Measurements from ENCODE around the gene DRC1. TPM values are rescaled to one million over a fixed set of nuclear protein-coding genes. Genes with fewer than 3 reads are reported as not detected.

Gene DRC1
- total and polyA plus RNA-seq, 9 donors = 0.09 to 0.58 (median 0.23) TPM

DNA sequence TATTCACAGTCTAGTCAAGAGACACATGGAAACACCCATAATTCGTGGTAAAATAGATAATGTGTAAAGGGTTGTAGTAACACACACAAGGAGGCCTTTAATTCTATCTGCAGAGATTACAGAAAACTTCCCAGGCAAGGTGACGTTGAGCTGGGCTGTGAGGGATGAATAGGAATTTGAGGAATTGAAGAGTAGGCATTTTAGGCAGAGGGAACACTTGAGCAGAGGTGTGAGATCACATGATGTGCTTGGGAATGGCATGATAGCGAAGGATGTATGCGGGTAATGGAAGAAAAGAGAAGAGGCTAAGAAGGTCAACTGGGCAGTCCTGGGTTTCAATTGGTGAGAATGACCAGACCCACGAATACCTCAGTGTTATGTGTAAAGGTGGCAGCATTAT is 20.2 kb downstream of the DRC1 start:
- WGBS (ENCODE audit: insufficient coverage) = 83% methylated on average over 3 of the region's 5 CpGs
- Histone ChIP-seq H3K9me3 (replicated peaks; ENCODE audit: control insufficient read depth, low read depth, low read length) (no peaks in the 10 kb centered on the region), H3K27me3 (ENCODE audit: control insufficient read depth, insufficient read depth, low read length) (no peaks in the 10 kb centered on the region), H3K4me1 (ENCODE audit: control insufficient read depth, insufficient read depth, low read length) (peaks cover 4% of the 10 kb centered on the region), H3K4me3 (ENCODE audit: low read length) (no peak overlapping the region), H3K27ac (ENCODE audit: low read length) (no peak overlapping the region), H3K36me3 (ENCODE audit: control insufficient read depth, insufficient read depth, low read length) (no peaks in the 10 kb centered on the region)
- DNase-seq = no peak

GRCh38 chr2:26422947-26423629 is 21.4 kb downstream of the DRC1 start:
- WGBS (ENCODE audit: insufficient coverage) = 0% methylated on average over 2 of the region's 9 CpGs
- peak; percentile 23 for DNase-seq

DNA sequence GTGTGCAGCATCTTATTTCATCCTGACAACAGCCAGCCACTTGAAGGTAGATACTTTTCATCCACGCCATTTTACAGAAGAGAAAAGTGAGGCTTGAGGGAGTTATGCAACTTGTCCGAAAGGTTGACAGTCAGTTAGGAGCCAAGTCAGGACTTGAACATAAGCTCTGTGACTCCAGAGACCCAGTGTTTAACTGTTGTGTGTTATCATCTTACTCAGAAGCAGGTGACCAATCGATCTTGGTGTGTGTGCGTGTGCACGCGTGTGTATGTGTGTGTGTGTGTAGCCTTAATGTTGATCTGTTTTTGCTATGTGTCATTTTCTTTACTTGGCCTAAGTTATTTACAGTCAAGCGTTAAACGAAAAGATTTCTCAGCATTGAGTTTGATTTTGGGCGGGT is 22.0 kb downstream of the DRC1 start:
- no peak overlapping the region for H3K4me3 ChIP-seq (ENCODE audit: low read length)
- DNase-seq = no peak
- no peaks in the 10 kb centered on the region for H3K27me3 ChIP-seq (ENCODE audit: control insufficient read depth, insufficient read depth, low read length)
- WGBS (ENCODE audit: insufficient coverage) = 91% methylated on average over 8 of the region's 9 CpGs
- no peaks in the 10 kb centered on the region for H3K36me3 ChIP-seq (ENCODE audit: control insufficient read depth, insufficient read depth, low read length)
- no peak overlapping the region for H3K27ac ChIP-seq (ENCODE audit: low read length)
- peaks cover 4% of the 10 kb centered on the region for H3K4me1 ChIP-seq (ENCODE audit: control insufficient read depth, insufficient read depth, low read length)
- H3K9me3 ChIP-seq (replicated peaks; ENCODE audit: control insufficient read depth, low read depth, low read length) = no peaks in the 10 kb centered on the region

More at GRCh38 chr2:26422947-26423629, 21.4 kb downstream of the DRC1 start:
- H3K4me3 ChIP-seq (ENCODE audit: low read length) = no peak overlapping the region
- peaks cover 4% of the 10 kb centered on the region for H3K4me1 ChIP-seq (ENCODE audit: control insufficient read depth, insufficient read depth, low read length)
- H3K9me3 ChIP-seq (replicated peaks; ENCODE audit: control insufficient read depth, low read depth, low read length) = no peaks in the 10 kb centered on the region
- no peaks in the 10 kb centered on the region for H3K36me3 ChIP-seq (ENCODE audit: control insufficient read depth, insufficient read depth, low read length)
- H3K27ac ChIP-seq (ENCODE audit: low read length) = no peak overlapping the region
- no peaks in the 10 kb centered on the region for H3K27me3 ChIP-seq (ENCODE audit: control insufficient read depth, insufficient read depth, low read length)

DNA sequence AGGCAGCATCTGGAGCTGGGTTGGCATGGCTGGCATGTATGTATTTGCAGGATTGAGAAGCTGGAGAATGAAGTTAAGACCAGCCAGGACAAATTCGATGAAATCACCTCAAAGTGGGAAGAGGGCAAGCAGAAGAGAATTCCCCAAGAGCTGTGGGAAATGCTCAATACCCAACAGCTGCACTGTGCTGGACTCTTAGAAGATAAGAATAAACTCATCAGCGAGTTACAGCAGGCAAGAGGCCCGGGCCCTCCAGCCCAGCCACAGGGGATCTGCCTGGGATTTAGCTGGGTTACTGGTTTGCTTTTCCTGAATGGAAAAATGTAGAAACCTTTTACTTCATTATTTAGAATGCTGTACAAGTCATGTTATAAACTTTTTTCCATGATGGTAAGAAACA is 22.5 kb downstream of the DRC1 start:
- no peaks in the 10 kb centered on the region for H3K27me3 ChIP-seq (ENCODE audit: control insufficient read depth, insufficient read depth, low read length)
- H3K4me3 ChIP-seq (ENCODE audit: low read length) = no peak overlapping the region
- 56% methylated on average over 1 of the region's 3 CpGs for WGBS (ENCODE audit: insufficient coverage)
- no peaks in the 10 kb centered on the region for H3K36me3 ChIP-seq (ENCODE audit: control insufficient read depth, insufficient read depth, low read length)
- no peaks in the 10 kb centered on the region for H3K9me3 ChIP-seq (replicated peaks; ENCODE audit: control insufficient read depth, low read depth, low read length)
- DNase-seq = no peak
- H3K27ac ChIP-seq (ENCODE audit: low read length) = no peak overlapping the region
- H3K4me1 ChIP-seq (ENCODE audit: control insufficient read depth, insufficient read depth, low read length) = peaks cover 4% of the 10 kb centered on the region

DNA sequence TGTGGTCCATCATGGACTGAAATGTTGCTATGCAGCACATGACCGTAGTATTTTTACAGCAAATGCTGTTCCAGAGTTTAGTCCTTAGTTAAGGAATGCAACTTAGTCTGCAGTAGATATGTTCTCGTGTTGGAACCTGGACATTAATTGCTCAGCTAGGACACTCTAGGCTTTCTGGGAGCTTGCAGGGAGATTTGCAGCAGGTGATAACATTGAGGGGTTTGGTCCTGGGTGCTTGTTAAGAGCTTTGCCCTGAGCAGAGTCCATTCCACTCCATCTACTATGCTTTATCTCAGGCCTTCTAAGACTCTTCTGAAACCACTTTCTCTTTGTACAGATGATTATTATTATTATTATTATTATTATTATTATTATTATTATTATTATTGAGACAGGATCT is 27.1 kb downstream of the DRC1 start:
- no peak overlapping the region for H3K27ac ChIP-seq (ENCODE audit: low read length)
- H3K36me3 ChIP-seq (ENCODE audit: control insufficient read depth, insufficient read depth, low read length) = no peaks in the 10 kb centered on the region
- 80% methylated on average over 1 of the region's 2 CpGs for WGBS (ENCODE audit: insufficient coverage)

GRCh38 chr2:26429779-26430578 is 28.3 kb downstream of the DRC1 start:
- Histone ChIP-seq H3K36me3 (ENCODE audit: control insufficient read depth, insufficient read depth, low read length) (no peaks in the 10 kb centered on the region), H3K4me1 (ENCODE audit: control insufficient read depth, insufficient read depth, low read length) (peaks cover 5% of the 10 kb centered on the region), H3K9me3 (replicated peaks; ENCODE audit: control insufficient read depth, low read depth, low read length) (no peaks in the 10 kb centered on the region), H3K27ac (ENCODE audit: low read length) (no peak overlapping the region), H3K27me3 (ENCODE audit: control insufficient read depth, insufficient read depth, low read length) (no peaks in the 10 kb centered on the region), H3K4me3 (ENCODE audit: low read length) (no peak overlapping the region)
- 48% methylated on average over 5 of the region's 8 CpGs for WGBS (ENCODE audit: insufficient coverage)
- DNase-seq = peak; percentile 44

More for the DNA sequence above, 27.1 kb downstream of the DRC1 start:
- Histone ChIP-seq H3K4me1 (ENCODE audit: control insufficient read depth, insufficient read depth, low read length) (peaks cover 5% of the 10 kb centered on the region), H3K4me3 (ENCODE audit: low read length) (no peak overlapping the region), H3K27me3 (ENCODE audit: control insufficient read depth, insufficient read depth, low read length) (no peaks in the 10 kb centered on the region), H3K9me3 (replicated peaks; ENCODE audit: control insufficient read depth, low read depth, low read length) (no peaks in the 10 kb centered on the region)
- no peak for DNase-seq

- peaks cover 5% of the 10 kb centered on the region for H3K4me1 ChIP-seq (ENCODE audit: control insufficient read depth, insufficient read depth, low read length)
- no peak for DNase-seq
- H3K36me3 ChIP-seq (ENCODE audit: control insufficient read depth, insufficient read depth, low read length) = no peaks in the 10 kb centered on the region
- no peaks in the 10 kb centered on the region for H3K9me3 ChIP-seq (replicated peaks; ENCODE audit: control insufficient read depth, low read depth, low read length)
- no peak overlapping the region for H3K4me3 ChIP-seq (ENCODE audit: low read length)
- H3K27ac ChIP-seq (ENCODE audit: low read length) = no peak overlapping the region
- WGBS (ENCODE audit: insufficient coverage) = 86% methylated on average over 6 of the region's 7 CpGs
- no peaks in the 10 kb centered on the region for H3K27me3 ChIP-seq (ENCODE audit: control insufficient read depth, insufficient read depth, low read length)
Observed at GRCh38 chr2:26430826-26431225, 29.1 kb downstream of the DRC1 start.

DNA sequence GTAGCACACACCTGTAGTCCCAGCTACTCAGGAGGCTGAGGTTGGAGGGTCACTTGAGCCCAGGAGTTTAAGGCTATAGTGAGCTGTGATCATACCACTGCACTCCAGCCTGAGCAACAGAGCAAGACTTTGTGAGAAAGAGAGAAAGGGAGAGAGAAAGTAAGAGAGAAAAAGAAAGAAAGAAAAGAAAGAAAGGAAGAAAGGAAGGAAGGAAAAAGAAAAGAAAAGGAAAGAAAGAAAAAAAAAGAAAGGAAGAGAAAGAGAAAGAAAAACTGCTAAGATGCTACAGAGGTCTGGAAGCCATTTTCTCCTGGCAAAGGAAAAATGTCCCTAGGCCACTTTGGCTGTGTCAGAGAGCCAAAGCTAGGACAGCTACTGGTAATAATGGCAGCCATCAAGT is 30.6 kb downstream of the DRC1 start:
- Histone ChIP-seq H3K36me3 (ENCODE audit: control insufficient read depth, insufficient read depth, low read length) (no peaks in the 10 kb centered on the region), H3K27me3 (ENCODE audit: control insufficient read depth, insufficient read depth, low read length) (no peaks in the 10 kb centered on the region), H3K4me3 (ENCODE audit: low read length) (no peak overlapping the region), H3K4me1 (ENCODE audit: control insufficient read depth, insufficient read depth, low read length) (peaks cover 5% of the 10 kb centered on the region), H3K27ac (ENCODE audit: low read length) (no peak overlapping the region), H3K9me3 (replicated peaks; ENCODE audit: control insufficient read depth, low read depth, low read length) (no peaks in the 10 kb centered on the region)
- DNase-seq = no peak

DNA sequence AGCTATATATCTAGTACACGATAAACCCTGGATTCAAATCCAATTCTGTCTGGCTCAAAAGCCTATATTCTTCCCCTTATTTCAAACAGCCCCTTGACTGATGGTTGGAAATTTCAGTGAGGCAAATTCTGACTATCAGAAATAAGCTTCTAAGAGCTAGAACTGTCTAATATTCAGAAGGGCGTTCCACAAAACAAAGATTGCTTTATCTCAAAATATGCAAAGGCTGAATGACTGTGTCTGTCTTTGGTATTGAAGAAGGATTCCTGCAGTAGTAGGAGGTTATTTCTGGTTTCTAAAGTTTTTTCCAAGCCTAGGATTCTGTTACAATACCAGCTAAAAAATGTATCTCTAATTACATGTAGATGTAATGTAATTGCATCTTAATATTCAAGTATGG is 31.1 kb downstream of the DRC1 start:
- no peaks in the 10 kb centered on the region for H3K27me3 ChIP-seq (ENCODE audit: control insufficient read depth, insufficient read depth, low read length)
- no peaks in the 10 kb centered on the region for H3K9me3 ChIP-seq (replicated peaks; ENCODE audit: control insufficient read depth, low read depth, low read length)
- peaks cover 5% of the 10 kb centered on the region for H3K4me1 ChIP-seq (ENCODE audit: control insufficient read depth, insufficient read depth, low read length)
- no peak for DNase-seq
- H3K27ac ChIP-seq (ENCODE audit: low read length) = no peak overlapping the region
- H3K36me3 ChIP-seq (ENCODE audit: control insufficient read depth, insufficient read depth, low read length) = no peaks in the 10 kb centered on the region
- no CpG with 5 or more reads among the region's 2 CpGs for WGBS (ENCODE audit: insufficient coverage)
- no peak overlapping the region for H3K4me3 ChIP-seq (ENCODE audit: low read length)

- Histone ChIP-seq H3K27ac (ENCODE audit: low read length) (no peak overlapping the region), H3K27me3 (ENCODE audit: control insufficient read depth, insufficient read depth, low read length) (no peaks in the 10 kb centered on the region), H3K9me3 (replicated peaks; ENCODE audit: control insufficient read depth, low read depth, low read length) (no peaks in the 10 kb centered on the region), H3K4me3 (ENCODE audit: low read length) (no peak overlapping the region), H3K36me3 (ENCODE audit: control insufficient read depth, insufficient read depth, low read length) (no peaks in the 10 kb centered on the region), H3K4me1 (ENCODE audit: control insufficient read depth, insufficient read depth, low read length) (peaks cover 4% of the 10 kb centered on the region)
- DNase-seq = no peak
- no CpG with 5 or more reads among the region's 2 CpGs for WGBS (ENCODE audit: insufficient coverage)
Observed at GRCh38 chr2:26435106-26435505, 33.4 kb downstream of the DRC1 start.
